HG02970 (cell line): ENCODE results near the gene KISS1R.
"Not testable (repeated sequence)": the region's sequence is repeated elsewhere in the genome, so short reads cannot be mapped to it uniquely, and the experiment has no call there.

Experiments
- ATAC-seq: cut with Tn5 transposase; IDR thresholded peaks from one replicate; pipeline ENCODE4 v1.9.1; 2021; ENCODE audit warnings: mild to moderate bottlenecking, moderate library complexity, moderate number of reproducible peaks; ENCODE audit not compliant: unreplicated experiment, low FRiP score

KISS1R gene

GRCh38 chr19:917323-918151, at the start of gene KISS1R:
TSS of gene KISS1R (plus strand) at chr19:917333. CDS start at chr19:917503, 170 bp downstream.
- no peak for ATAC-seq

- no peak for ATAC-seq
Measured at GRCh38 chr19:867855-868457, 49.2 kb upstream of the KISS1R start.

DNA sequence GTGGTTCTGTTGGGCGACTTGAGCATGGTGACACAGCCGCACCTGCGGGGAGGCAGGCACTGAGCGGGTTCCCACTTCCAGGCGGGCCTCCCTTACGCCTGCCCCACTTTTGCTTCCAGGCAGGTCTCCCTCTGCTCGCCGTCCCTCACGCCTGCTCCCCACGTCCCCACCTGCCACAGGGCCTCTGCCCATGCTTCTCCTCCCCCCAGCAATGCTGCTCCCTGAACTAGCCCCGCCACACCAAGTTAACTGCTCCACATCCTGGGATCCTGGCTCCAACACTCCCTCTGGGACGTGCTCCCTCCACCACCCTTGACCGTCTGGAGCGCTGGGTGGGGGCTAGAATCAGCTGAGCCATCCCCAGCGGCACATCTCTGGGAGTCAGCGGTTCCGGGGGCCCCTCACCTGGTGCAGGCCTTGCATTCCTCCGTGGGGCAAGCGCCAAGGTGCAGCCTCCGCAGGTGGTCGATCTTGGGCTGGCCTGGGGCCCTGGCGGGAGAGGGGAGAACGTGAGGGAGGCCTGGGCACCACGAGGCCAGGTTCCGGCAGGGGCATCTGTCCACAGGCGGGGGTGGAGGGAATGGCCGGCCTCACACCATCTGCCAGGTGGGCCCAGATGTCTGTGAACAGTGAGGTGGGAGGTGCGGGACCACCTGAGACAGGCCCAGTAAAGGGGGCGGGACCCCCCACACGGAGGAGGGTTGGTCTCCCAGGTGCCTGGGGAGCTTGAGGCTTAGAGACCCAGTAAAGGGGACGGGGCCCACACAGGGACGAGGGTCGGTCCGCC, 48.5 kb upstream of the KISS1R start:
- no peak for ATAC-seq

DNA sequence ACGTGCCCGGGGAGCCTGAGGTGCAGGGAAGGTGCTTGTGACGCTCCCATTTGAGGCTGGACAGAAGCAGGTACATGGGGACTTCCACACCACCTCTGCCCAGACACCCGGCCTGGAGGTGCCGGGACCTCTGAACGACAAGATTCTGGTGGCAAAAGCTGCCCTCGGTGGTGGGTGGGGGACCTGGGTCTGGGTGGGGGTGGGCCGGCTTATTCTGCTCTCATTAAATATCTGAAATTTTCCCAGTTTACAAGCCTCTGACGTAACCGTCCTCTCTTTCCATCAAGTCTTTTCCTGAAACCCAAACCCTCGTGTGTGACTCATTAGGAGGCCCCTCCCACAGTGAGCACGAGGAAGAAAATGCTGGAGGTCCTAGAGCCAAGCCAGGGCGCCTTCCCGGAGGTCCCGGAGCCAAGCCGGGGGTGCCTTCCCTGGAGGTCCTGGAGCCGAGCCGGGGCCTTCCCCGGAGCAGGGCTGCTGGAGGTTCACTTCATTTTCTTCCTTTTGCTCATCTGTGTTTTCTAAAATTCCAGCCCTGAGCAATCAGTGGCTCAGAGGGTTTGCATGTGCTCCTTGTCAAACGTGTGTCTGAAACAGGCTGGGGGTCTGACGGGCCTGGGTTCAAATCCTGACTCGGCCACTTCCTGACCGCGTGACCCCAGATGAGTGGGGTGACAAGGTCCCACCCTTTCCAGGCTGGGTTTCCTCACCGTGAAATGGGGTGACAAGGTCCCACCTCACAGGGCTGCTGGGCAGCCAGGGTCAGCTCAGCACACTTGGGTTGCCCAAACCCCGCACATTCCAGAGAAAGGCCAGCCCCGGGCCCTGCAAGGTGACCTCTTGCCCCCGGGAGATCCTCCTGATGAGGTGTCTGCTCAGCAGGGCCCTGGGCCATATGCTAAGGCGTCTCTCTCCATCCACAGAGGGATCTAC, 47.6 kb upstream of the KISS1R start:
- no peak for ATAC-seq

DNA sequence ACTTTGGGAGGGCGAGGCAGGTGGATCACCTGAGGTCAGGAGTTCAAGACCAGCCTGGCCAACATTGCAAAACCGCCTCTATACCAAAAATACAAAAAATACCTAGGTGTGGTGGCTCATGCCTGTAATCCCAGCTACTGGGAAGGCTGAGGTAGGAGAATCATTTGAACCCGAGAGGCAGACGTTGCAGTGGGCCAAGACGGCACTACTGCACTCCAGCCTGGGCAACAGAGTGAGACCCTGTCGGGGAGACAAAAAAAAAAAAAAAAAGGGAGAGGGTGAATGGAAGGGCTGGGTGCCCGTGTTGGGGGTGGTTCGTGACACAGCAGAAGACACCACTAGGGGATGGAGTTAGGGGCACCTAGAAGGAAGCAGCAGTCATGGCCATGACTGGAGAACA, 46.8 kb upstream of the KISS1R start:
- no peak for ATAC-seq

- ATAC-seq, result no peak
Measured at GRCh38 chr19:870963-871401, 46.2 kb upstream of the KISS1R start.

- no peak for ATAC-seq
Measured at GRCh38 chr19:871446-872265, 45.5 kb upstream of the KISS1R start.

GRCh38 chr19:872266-872951, 44.7 kb upstream of the KISS1R start:
- ATAC-seq, result no peak

- no peak for ATAC-seq
Measured at GRCh38 chr19:873084-873483, 44.0 kb upstream of the KISS1R start.

- no peak for ATAC-seq
Measured at GRCh38 chr19:873561-874041, 43.5 kb upstream of the KISS1R start.

DNA sequence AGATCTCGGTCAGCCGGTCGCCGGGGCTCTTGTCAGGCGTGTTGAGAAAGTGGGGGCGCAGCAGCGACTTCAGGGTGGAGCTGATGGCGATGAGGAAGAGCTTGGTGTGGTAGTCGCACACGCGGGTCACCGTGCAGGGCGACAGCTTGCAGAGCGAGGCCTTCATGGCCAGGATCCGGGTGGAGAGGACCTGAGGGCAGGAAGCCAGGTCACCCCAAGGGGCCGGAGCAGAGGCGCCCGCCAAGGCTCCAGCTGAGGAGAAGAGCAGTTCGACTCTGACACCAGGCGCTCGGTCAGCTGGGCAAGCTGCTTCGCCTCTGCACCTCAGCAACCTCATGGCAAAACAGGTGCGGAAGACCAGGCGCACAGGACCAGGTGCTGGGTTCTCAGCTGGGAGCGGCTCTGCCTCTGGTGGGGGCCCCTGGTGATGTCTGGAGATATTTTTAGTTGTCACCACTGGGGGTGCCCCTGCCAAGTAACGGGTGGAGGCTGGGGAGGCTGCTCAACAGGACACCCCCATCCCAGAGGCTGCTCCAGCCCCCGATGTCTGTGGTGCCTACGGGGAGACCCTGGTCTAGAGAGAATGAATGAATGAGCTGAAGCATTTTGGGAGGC, 41.8 kb upstream of the KISS1R start:
- ATAC-seq, result no peak

DNA sequence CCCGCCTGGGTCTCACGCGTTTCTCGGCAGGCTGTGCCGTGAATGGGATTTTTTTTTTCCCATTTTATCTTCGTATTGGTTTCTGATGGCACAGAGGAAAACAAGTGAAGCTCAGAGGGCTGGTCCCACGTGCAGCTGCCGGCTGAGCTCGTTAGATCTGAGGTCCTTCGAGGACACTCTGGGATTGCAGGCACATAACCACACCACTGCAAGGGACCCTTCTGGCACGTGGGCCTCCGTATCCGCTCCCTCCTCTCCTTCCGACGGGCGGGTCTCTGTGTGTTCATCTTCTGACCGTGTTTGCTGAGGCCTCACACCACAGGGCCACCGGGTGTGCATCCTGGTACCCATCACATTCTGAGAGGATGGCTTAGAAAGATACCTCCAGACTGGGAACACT, 41.0 kb upstream of the KISS1R start:
- no peak for ATAC-seq

DNA sequence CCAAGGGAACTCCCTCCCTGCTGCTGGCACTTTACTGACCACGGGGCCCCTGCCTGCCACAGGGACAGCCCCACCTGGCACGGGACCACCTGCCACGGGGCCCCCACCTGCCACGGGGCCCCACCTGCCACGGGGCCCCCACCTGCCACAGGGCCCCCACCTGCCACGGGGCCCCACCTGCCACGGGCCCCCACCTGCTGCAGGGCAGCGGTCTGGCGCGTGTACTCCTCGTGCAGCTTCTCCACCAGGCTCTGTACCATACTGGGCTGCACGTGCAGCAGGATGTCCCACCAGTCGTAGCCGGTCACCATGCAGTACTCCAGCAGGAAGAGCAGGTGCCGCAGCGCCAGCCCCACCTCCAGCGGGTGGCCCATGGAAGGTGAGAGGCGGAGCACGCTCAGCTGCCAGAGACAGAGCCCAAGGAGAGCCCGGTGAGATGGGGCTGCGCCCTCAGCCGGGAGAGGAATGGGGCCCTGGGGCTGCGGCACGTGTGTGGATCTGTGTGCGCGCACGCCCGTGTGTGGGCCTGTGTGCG, 40.3 kb upstream of the KISS1R start:
- ATAC-seq, result no peak

DNA sequence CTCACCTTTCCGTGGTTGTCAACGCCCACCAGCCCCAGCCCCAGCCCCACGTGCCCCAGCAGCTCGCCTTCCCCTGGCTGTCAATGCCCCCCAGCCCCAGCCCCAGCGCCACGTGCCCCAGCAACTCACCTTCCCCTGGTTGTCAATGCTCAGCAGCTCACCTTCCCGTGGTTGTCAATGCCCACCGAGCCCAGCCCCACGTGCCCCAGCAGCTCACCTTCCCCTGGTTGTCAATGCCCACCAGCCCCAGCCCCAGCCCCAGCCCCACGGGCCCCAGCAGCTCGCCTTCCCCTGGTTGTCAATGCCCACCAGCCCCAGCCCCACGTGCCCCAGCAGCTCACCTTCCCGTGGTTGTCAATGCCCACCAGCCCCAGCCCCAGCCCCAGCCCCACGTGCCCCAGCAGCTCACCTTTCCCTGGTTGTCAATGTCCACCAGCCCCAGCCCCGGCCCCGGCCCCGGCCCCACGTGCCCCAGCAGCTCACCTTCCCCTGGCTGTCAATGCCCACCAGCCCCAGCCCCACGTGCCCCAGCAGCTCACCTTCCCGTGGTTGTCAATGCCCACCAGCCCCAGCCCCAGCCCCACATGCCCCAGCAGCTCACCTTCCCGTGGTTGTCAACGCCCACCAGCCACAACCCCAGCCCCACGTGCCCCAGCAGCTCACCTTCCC, 39.0 kb upstream of the KISS1R start:
- ATAC-seq, result not testable (repeated sequence)

DNA sequence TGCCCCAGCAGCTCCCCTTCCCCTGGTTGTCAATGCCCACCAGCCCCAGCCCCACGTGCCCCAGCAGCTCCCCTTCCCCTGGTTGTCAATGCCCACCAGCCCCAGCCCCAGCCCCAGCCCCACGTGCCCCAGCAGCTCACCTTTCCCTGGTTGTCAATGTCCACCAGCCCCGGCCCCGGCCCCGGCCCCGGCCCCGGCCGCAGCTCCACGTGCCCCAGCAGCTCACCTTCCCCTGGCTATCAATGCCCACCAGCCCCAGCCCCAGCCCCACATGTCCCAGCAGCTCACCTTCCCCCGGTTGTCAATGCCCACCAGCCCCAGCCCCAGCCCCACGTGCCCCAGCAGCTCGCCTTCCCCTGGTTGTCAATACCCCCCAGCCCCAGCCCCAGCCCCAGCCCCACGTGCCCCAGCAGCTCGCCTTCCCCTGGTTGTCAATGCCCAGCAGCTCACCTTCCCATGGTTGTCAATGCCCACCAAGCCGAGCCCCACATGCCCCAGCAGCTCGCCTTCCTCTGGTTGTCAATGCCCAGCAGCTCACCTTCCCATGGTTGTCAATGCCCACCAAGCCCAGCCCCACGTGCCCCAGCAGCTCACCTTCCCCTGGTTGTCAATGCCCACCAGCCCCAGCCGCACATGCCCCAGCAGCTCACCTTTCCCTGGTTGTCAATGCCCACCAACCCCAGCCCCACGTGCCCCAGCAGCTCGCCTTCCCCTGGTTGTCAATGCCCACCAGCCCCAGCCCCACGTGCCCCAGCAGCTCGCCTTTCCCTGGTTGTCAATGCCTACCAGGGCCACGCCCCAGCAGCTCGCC, 38.2 kb upstream of the KISS1R start:
- ATAC-seq, result not testable (repeated sequence)

DNA sequence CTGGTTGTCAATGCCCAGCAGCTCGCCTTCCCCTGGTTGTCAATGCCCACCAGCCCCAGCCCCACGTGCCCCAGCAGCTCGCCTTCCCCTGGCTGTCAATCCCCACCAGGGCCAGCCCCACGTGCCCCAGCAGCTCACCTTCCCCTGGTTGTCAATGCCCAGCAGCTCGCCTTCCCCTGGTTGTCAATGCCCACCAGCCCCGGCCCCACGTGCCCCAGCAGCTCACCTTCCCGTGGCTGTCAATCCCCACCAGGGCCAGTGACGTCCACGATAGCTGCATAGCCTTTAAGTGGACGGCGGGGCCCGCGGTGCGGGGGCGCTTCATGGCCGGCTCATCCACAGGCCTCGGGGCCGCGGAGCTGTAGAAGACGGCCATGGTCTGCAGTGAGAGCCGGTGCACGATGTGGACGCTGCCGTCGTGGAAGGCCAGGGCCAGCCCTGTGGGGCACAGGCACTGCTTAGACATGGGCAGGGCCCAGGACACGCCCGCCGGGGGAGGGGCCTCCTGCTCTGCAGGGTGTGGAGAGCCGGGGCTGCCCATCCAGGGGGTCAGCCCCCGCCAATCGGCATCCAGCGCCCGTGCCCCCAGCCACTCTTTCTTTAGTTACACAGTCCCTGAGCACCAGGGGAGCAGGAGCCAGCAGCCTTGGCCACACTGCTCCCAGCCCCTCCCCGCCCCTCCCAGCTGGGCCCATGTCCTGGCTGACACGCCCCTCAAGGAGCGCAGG, 37.3 kb upstream of the KISS1R start:
- ATAC-seq, result no peak
